ENCODE results near the gene HOXD9. TPM values are rescaled to one million over a fixed set of nuclear protein-coding genes. Genes with fewer than 3 reads are reported as not detected.
A peak's percentile ranks its signal among the peaks of the same experiment; 100 is the strongest.

The HOXD9 gene
- polyA plus RNA-seq, 1 donor from 2014 or later, result not detected

DNA sequence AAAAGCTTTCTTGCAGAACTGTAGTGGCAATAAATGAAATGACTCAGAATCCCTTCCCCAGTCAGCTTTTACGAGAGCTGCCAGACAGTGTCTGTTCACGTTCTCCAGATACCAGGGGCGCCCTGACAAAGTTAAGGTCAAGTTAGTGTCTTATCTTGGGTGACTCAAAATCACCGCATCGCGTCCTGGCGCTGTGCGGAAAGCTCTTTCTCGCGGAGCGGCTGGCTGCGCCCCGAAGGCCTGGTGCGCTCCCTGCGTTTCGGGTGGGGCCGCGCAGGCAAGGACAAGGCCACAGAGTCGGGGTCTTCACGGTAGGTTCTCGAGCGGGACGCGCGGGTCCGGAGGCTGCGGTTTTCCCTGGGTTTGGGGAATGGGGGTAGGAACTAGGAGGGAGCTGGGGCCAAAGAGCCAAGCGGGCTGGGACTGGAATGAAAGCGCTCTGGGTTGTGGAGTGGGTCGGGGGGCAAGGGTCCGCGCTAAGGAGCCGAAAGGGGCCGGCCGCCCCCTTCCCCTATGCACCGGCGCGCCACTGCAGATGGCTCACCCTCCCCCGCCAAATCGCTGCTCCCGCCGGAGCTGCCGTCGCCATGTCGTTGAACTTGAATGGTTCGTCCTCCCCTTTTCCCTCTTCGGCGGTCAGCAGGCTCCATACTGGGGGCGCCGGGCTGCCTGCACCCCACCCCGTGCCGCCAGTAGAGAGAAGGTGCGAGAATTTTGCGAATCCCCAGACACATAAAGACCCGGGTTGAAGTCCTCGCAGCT lies 18.0 kb upstream of the HOXD9 start:
- peak; percentile 78 for TF ChIP-seq EZH2 (IDR thresholded peaks at IDR 0.05; ENCODE audit: borderline replicate concordance, insufficient read depth, low read length, poor library complexity, severe bottlenecking)
- TF ChIP-seq SMC3 (conservative IDR thresholded peaks at IDR 0.05; ENCODE audit: poor library complexity), result no peak
- Histone ChIP-seq H3K9ac (ENCODE audit: low read length) (no peak overlapping the region), H4K20me1 (ENCODE audit: insufficient read depth) (no peaks in the 10 kb centered on the region), H3K9me2 (ENCODE audit: insufficient read depth, low read length) (no peaks in the 10 kb centered on the region), H3K36me3 (ENCODE audit: insufficient read depth, low read length) (no peaks in the 10 kb centered on the region), H3F3A (ENCODE audit: insufficient read depth, low read length, poor library complexity, severe bottlenecking) (no peaks in the 10 kb centered on the region), H3K4me3 (ENCODE audit: low read length) (no peak overlapping the region), H3K27ac (ENCODE audit: low read length) (no peak overlapping the region), H3K79me2 (replicated peaks; ENCODE audit: insufficient read depth, low read length) (no peaks in the 10 kb centered on the region), H2AFZ (ENCODE audit: low read depth, low read length) (no peak overlapping the region), H3K4me2 (ENCODE audit: low read length) (no peak overlapping the region), H3K27me3 (ENCODE audit: insufficient read depth, low read depth, low read length) (peaks cover 96% of the 10 kb centered on the region), H3K9me3 (ENCODE audit: low read length) (peaks cover 7% of the 10 kb centered on the region)

- Histone ChIP-seq H3K27ac (ENCODE audit: low read length) (no peak overlapping the region), H3K4me2 (ENCODE audit: low read length) (no peak overlapping the region), H2AFZ (ENCODE audit: low read depth, low read length) (no peak overlapping the region), H3K9me3 (ENCODE audit: low read length) (peaks cover 5% of the 10 kb centered on the region), H3F3A (ENCODE audit: insufficient read depth, low read length, poor library complexity, severe bottlenecking) (no peaks in the 10 kb centered on the region), H3K79me2 (replicated peaks; ENCODE audit: insufficient read depth, low read length) (no peaks in the 10 kb centered on the region), H3K4me3 (ENCODE audit: low read length) (no peak overlapping the region), H3K9ac (ENCODE audit: low read length) (no peak overlapping the region), H3K36me3 (ENCODE audit: insufficient read depth, low read length) (no peaks in the 10 kb centered on the region), H3K9me2 (ENCODE audit: insufficient read depth, low read length) (no peaks in the 10 kb centered on the region), H3K27me3 (ENCODE audit: insufficient read depth, low read depth, low read length) (peaks cover 96% of the 10 kb centered on the region), H4K20me1 (ENCODE audit: insufficient read depth) (no peaks in the 10 kb centered on the region)
- no peak for TF ChIP-seq TAF1 (IDR thresholded peaks at IDR 0.05; ENCODE audit: low read depth)
- TF ChIP-seq POLR2AphosphoS5 (IDR thresholded peaks at IDR 0.05), result no peak
- no peak for TF ChIP-seq CTCF (IDR thresholded peaks at IDR 0.05; ENCODE audit: poor library complexity, severe bottlenecking)
- TF ChIP-seq RAD21 (conservative IDR thresholded peaks at IDR 0.05), result no peak
- TF ChIP-seq SMC3 (conservative IDR thresholded peaks at IDR 0.05; ENCODE audit: poor library complexity), result no peak
- no peak for TF ChIP-seq MXI1 (conservative IDR thresholded peaks at IDR 0.05; ENCODE audit: poor library complexity, severe bottlenecking)
These were observed 17.3 kb upstream of the HOXD9 start for GRCh38 chr2:176105078-176105729.

- Histone ChIP-seq H3K4me3 (ENCODE audit: low read length) (no peak overlapping the region), H3K27me3 (ENCODE audit: insufficient read depth, low read depth, low read length) (peaks cover 96% of the 10 kb centered on the region), H3K9ac (ENCODE audit: low read length) (no peak overlapping the region), H3K27ac (ENCODE audit: low read length) (no peak overlapping the region), H3F3A (ENCODE audit: insufficient read depth, low read length, poor library complexity, severe bottlenecking) (no peaks in the 10 kb centered on the region), H2AFZ (ENCODE audit: low read depth, low read length) (no peak overlapping the region), H3K36me3 (ENCODE audit: insufficient read depth, low read length) (no peaks in the 10 kb centered on the region), H3K79me2 (replicated peaks; ENCODE audit: insufficient read depth, low read length) (no peaks in the 10 kb centered on the region), H4K20me1 (ENCODE audit: insufficient read depth) (no peaks in the 10 kb centered on the region), H3K4me2 (ENCODE audit: low read length) (no peak overlapping the region), H3K9me2 (ENCODE audit: insufficient read depth, low read length) (no peaks in the 10 kb centered on the region), H3K9me3 (ENCODE audit: low read length) (no peaks in the 10 kb centered on the region)
- TF ChIP-seq TAF1 (IDR thresholded peaks at IDR 0.05; ENCODE audit: low read depth) (no peak), POLR2AphosphoS5 (IDR thresholded peaks at IDR 0.05) (no peak), EP300 (conservative IDR thresholded peaks at IDR 0.05; ENCODE audit: poor library complexity, severe bottlenecking) (no peak), MXI1 (conservative IDR thresholded peaks at IDR 0.05; ENCODE audit: poor library complexity, severe bottlenecking) (no peak), CTCF (IDR thresholded peaks at IDR 0.05; ENCODE audit: poor library complexity, severe bottlenecking) (no peak), RAD21 (conservative IDR thresholded peaks at IDR 0.05) (no peak), SMC3 (conservative IDR thresholded peaks at IDR 0.05; ENCODE audit: poor library complexity) (no peak), EZH2 (IDR thresholded peaks at IDR 0.05; ENCODE audit: borderline replicate concordance, insufficient read depth, low read length, poor library complexity, severe bottlenecking) (no peak)
- TF ChIP-seq, protein P1, sequence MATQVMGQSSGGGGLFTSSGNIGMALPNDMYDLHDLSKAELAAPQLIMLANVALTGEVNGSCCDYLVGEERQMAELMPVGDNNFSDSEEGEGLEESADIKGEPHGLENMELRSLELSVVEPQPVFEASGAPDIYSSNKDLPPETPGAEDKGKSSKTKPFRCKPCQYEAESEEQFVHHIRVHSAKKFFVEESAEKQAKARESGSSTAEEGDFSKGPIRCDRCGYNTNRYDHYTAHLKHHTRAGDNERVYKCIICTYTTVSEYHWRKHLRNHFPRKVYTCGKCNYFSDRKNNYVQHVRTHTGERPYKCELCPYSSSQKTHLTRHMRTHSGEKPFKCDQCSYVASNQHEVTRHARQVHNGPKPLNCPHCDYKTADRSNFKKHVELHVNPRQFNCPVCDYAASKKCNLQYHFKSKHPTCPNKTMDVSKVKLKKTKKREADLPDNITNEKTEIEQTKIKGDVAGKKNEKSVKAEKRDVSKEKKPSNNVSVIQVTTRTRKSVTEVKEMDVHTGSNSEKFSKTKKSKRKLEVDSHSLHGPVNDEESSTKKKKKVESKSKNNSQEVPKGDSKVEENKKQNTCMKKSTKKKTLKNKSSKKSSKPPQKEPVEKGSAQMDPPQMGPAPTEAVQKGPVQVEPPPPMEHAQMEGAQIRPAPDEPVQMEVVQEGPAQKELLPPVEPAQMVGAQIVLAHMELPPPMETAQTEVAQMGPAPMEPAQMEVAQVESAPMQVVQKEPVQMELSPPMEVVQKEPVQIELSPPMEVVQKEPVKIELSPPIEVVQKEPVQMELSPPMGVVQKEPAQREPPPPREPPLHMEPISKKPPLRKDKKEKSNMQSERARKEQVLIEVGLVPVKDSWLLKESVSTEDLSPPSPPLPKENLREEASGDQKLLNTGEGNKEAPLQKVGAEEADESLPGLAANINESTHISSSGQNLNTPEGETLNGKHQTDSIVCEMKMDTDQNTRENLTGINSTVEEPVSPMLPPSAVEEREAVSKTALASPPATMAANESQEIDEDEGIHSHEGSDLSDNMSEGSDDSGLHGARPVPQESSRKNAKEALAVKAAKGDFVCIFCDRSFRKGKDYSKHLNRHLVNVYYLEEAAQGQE (IDR thresholded peaks at IDR 0.05; ENCODE audit: borderline replicate concordance), result no peak
These were observed 16.6 kb upstream of the HOXD9 start for GRCh38 chr2:176105730-176106580.

Data from neural cell (in vitro differentiated cells).